ENCODE measurements around the gene TMEM125.

Gene TMEM125

DNA sequence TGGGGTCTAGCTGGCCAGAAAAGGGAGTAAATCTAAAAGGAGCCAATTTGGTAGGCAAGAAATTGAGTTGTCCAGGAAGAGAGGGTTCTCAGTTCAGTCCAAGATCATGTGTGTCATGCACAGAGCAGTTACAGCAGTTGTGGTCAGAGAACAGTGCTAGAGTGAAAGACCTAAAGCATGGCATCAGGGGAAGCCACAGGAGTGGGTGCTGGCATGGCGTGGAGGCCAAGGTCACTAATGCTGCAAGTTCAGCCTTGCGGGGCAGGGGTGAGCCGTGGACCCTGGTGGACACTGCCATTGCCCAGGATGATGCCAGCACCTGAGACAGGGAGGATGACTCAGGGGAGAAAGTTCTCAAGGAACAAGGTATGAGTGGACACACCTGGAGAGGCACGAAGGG is 16.6 kb upstream of the TMEM125 start:
- CTCF ChIA-PET, result no interaction called here
- TF ChIP-seq, protein P1, sequence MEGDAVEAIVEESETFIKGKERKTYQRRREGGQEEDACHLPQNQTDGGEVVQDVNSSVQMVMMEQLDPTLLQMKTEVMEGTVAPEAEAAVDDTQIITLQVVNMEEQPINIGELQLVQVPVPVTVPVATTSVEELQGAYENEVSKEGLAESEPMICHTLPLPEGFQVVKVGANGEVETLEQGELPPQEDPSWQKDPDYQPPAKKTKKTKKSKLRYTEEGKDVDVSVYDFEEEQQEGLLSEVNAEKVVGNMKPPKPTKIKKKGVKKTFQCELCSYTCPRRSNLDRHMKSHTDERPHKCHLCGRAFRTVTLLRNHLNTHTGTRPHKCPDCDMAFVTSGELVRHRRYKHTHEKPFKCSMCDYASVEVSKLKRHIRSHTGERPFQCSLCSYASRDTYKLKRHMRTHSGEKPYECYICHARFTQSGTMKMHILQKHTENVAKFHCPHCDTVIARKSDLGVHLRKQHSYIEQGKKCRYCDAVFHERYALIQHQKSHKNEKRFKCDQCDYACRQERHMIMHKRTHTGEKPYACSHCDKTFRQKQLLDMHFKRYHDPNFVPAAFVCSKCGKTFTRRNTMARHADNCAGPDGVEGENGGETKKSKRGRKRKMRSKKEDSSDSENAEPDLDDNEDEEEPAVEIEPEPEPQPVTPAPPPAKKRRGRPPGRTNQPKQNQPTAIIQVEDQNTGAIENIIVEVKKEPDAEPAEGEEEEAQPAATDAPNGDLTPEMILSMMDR (IDR thresholded peaks at IDR 0.05; ENCODE audit: control extremely low read depth, extremely low read depth, low read depth, missing control alignments), result no peak
- POLR2A ChIA-PET, result no interaction called here
- no peak for DNase-seq (ENCODE audit: extremely low spot score)

DNA sequence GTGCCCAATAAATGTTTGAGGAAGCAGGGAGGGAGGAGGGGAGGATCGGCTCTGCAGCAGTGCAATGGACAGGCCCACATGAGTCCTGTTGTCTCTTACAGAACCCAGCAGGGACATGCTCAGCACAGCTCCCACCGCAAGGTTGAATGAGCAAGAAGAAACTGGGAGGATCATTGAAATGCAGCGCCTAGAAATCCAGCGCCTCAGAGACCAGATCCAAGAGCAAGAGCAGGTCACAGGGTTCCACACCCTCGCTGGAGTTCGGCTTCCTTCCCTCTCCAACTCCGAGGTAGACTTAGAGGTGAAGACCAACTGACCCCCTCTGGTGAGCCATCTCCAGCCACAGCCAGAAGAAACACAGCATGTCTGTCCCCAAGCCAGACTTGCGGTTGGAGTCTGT is 15.9 kb upstream of the TMEM125 start:
- POLR2A ChIA-PET, result no interaction called here
- CTCF ChIA-PET, result interaction anchor here (1.0 kb wide), 1 partner anchor 131 kb away, joined by 3 read pairs; no protein-coding TSS in a partner anchor
- TF ChIP-seq, protein P1 (IDR thresholded peaks at IDR 0.05; ENCODE audit: control extremely low read depth, extremely low read depth, low read depth, missing control alignments), result no peak
- DNase-seq (ENCODE audit: extremely low spot score), result no peak

DNA sequence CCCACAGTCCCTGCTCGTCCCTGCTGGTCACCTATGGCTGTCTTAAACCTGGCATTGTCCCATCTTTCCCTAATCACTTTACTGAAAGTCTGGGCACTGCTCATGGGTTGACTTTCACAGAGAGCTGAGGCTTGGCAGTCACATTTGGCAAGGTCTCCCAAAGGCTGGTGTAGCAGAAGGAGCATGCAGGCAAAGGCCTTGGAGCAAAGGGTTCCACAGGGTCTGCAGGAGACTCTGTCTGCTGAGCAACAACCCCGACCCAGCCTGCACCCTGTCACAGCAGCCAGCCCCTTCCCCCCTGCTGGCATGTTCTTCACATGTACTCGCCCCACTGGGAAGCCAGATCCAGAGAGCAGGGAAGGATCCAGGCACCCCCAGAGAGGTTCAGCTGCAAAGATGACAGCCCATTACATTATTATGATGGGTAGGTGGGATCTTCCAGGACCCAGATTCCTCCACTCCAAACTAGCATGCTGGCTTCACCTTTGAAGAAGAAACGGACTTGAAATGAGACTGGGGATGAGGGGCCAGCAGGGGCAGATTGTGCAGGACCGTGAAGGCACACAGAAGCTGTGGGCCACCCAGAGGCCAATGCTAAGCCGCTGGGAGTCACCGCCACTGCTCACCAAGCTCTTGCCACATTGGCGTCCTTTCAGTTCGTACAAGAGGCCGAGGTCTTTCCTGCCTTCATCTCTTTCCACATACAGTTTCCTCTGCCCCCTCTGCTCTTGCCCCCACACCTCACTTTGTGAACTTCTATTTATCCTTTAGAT is 14.2 kb upstream of the TMEM125 start:
- ChIA-PET CTCF (no interaction called here), POLR2A (no interaction called here)
- TF ChIP-seq, protein P1 (IDR thresholded peaks at IDR 0.05; ENCODE audit: control extremely low read depth, extremely low read depth, low read depth, missing control alignments), result no peak
- DNase-seq (ENCODE audit: extremely low spot score), result peak; percentile 5

DNA sequence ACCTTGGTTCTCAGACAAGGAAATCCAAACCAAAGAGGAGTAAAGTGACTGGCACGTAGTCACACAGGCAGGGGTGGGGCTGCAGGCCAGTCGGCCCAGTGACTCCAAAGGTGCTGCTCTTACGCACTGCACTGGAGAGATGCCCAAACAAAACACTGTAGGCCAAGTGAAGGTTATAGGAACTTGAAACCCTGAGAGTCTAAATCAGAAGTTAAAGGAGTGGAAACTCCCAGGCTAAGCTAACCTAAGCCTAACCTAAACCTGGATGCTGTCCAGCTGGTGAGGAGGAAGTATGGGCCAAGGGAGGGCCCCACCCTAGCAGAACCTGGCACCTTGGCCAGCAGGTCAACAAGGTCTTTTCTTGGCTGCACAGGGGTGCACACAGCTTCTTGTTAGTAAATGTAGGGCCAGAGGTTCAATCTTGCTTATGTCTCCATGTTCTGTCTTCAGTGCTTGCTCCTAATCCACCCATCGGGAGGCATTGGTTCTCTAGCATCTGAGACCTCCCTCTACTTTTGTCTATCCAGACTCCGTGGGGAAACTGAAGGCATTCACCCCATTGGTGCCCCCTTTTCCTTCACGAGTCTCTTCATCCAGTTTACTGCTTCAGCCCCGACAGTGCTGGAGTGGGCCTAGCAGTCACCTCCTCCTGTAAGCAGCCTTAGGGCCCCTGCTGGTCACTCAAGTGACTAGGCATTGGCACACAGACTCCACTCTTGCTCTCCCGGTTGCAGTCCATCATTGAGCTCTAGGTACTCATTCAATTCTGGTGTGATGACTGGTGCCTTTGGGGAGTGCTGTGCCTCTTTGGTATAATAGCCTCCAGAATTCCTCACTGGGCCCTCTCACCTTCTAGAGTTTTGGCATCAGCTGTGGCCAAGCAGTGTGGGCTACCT is 12.9 kb upstream of the TMEM125 start:
- no peak for DNase-seq (ENCODE audit: extremely low spot score)
- CTCF ChIA-PET, result interaction anchor here (1.1 kb wide), 1 partner anchor 36 kb away, joined by 3 read pairs; no protein-coding TSS in a partner anchor
- TF ChIP-seq, protein P1 (IDR thresholded peaks at IDR 0.05; ENCODE audit: control extremely low read depth, extremely low read depth, low read depth, missing control alignments), result no peak
- POLR2A ChIA-PET, result no interaction called here

DNA sequence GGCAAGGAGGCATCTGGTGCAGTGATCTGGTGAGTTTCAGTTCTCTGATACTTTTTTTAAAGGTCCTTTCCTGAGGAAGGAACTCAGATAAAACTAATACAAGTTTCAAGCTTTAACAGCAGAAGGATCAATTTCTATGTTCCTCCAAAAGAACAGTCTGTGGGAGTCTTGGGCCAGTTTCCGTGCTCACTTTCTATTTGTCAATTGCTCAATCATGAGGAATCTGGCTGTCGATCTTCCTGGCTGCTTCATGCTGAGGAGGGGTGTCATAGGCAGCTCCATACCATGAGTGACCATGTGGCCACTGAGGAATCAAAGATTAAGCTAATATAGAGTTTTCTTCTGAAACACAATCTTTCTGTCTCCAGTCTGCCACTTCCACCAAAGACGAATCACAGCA is 11.4 kb upstream of the TMEM125 start:
- POLR2A ChIA-PET, result no interaction called here
- TF ChIP-seq, protein P1 (IDR thresholded peaks at IDR 0.05; ENCODE audit: control extremely low read depth, extremely low read depth, low read depth, missing control alignments), result no peak
- no peak for DNase-seq (ENCODE audit: extremely low spot score)
- CTCF ChIA-PET, result interaction anchor here (1.1 kb wide), 1 partner anchor 38 kb away, joined by 3 read pairs; no protein-coding TSS in a partner anchor

DNA sequence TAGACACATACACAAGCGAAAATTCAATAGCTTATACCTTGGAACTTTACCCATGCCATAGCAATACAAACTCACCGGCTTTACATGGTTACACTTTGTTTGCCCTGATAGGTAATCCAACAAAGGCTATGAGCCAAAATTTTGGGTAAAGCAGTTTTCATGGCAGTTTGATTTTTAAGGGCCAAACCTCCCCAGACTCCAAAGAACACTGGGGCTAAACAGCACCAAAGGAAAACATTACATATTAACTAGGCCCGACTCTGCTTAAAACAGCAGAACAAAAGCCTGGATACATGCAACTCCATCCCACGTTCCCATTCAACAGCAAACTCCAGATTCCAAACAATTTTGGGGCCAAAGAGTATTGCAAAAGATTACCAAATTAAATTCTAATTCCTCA is 4.4 kb upstream of the TMEM125 start:
- ChIA-PET CTCF (interaction anchor here (1.1 kb wide), 1 partner anchor 21 kb away, joined by 3 read pairs; no protein-coding TSS in a partner anchor), POLR2A (no interaction called here)
- DNase-seq (ENCODE audit: extremely low spot score), result no peak
- TF ChIP-seq, protein P1 (IDR thresholded peaks at IDR 0.05; ENCODE audit: control extremely low read depth, extremely low read depth, low read depth, missing control alignments), result no peak
